B cell (primary cell): Measurements from ENCODE around the gene DNAJC15.

Experiments
- EZH2 ChIP-seq: IDR thresholded peaks from 2 replicates; pipeline ENCODE4 v1.6.1; 2012; ENCODE audit warnings: borderline replicate concordance, low read depth, mild to moderate bottlenecking, moderate library complexity, low read length; ENCODE audit not compliant: insufficient read depth, poor library complexity, severe bottlenecking
- TF ChIP-seq, protein P1 (sequence below): fragments of 200-600 bp; IDR thresholded peaks from one replicate; pipeline ENCODE4 v1.8.0; 2022; ENCODE audit warnings: antibody characterized with exemption, mild to moderate bottlenecking

GRCh38 chr13:42992764-42993122 is 30.6 kb upstream of the DNAJC15 start:
- TF ChIP-seq, protein P1, sequence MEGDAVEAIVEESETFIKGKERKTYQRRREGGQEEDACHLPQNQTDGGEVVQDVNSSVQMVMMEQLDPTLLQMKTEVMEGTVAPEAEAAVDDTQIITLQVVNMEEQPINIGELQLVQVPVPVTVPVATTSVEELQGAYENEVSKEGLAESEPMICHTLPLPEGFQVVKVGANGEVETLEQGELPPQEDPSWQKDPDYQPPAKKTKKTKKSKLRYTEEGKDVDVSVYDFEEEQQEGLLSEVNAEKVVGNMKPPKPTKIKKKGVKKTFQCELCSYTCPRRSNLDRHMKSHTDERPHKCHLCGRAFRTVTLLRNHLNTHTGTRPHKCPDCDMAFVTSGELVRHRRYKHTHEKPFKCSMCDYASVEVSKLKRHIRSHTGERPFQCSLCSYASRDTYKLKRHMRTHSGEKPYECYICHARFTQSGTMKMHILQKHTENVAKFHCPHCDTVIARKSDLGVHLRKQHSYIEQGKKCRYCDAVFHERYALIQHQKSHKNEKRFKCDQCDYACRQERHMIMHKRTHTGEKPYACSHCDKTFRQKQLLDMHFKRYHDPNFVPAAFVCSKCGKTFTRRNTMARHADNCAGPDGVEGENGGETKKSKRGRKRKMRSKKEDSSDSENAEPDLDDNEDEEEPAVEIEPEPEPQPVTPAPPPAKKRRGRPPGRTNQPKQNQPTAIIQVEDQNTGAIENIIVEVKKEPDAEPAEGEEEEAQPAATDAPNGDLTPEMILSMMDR: no peak
- no peak for TF ChIP-seq EZH2
